ENCODE results near the gene UBE4A. TPM values are rescaled to one million over a fixed set of nuclear protein-coding genes. Genes with fewer than 3 reads are reported as not detected.

UBE4A gene
- total and polyA plus RNA-seq, 9 of the 15 experiments (the other 6 are each of a cell fraction or from before 2014, with no cell fraction given): 13.5 to 45.2 (median 26.8) TPM

GRCh38 chr11:118435893-118436624, 76.7 kb downstream of the UBE4A start, which contains the start of gene KMT2A (continued):
- TF ChIP-seq, protein P1, sequence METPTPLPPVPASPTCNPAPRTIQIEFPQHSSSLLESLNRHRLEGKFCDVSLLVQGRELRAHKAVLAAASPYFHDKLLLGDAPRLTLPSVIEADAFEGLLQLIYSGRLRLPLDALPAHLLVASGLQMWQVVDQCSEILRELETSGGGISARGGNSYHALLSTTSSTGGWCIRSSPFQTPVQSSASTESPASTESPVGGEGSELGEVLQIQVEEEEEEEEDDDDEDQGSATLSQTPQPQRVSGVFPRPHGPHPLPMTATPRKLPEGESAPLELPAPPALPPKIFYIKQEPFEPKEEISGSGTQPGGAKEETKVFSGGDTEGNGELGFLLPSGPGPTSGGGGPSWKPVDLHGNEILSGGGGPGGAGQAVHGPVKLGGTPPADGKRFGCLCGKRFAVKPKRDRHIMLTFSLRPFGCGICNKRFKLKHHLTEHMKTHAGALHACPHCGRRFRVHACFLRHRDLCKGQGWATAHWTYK (CRISPR knock-in tag; IDR thresholded peaks at IDR 0.05): peak; percentile 83
- TF ChIP-seq ZNF695 (CRISPR knock-in tag; IDR thresholded peaks at IDR 0.05) (no peak), NR1H2 (CRISPR knock-in tag; IDR thresholded peaks at IDR 0.05) (no peak), ARID3B (CRISPR knock-in tag; IDR thresholded peaks at IDR 0.05; ENCODE audit: borderline replicate concordance) (no peak), ZBED1 (IDR thresholded peaks at IDR 0.05) (no peak), RBM22 (IDR thresholded peaks at IDR 0.05; ENCODE audit: low read depth, low read length, poor library complexity, severe bottlenecking) (peak; percentile 73), E4F1 (CRISPR knock-in tag; IDR thresholded peaks at IDR 0.05; ENCODE audit: borderline replicate concordance) (peak; percentile 73; the same call in 1 of the 2 replicates), CXXC5 (CRISPR knock-in tag; IDR thresholded peaks at IDR 0.05) (peak; percentile 97), NKRF (IDR thresholded peaks at IDR 0.05; ENCODE audit: borderline replicate concordance) (no peak), CCAR2 (IDR thresholded peaks at IDR 0.05; ENCODE audit: low read depth, low read length) (no peak), EZH2 (IDR thresholded peaks at IDR 0.05; ENCODE audit: borderline replicate concordance, low read depth, low read length) (no peak), PRDM10 (IDR thresholded peaks at IDR 0.05; ENCODE audit: partially characterized antibody) (peak; percentile 91)
- TF ChIP-seq, protein P2, sequence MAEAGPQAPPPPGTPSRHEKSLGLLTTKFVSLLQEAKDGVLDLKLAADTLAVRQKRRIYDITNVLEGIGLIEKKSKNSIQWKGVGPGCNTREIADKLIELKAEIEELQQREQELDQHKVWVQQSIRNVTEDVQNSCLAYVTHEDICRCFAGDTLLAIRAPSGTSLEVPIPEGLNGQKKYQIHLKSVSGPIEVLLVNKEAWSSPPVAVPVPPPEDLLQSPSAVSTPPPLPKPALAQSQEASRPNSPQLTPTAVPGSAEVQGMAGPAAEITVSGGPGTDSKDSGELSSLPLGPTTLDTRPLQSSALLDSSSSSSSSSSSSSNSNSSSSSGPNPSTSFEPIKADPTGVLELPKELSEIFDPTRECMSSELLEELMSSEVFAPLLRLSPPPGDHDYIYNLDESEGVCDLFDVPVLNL (CRISPR knock-in tag; IDR thresholded peaks at IDR 0.05; ENCODE audit: low read depth): peak; percentile 73; the same call in 1 of the 2 replicates

Data from K562 (cell line).